GM21367 (cell line): Measurements from ENCODE around the gene SPATA16.
"Not testable (repeated sequence)": the region's sequence is repeated elsewhere in the genome, so short reads cannot be mapped to it uniquely, and the experiment has no call there.

Experiments
- ATAC-seq: cut with Tn5 transposase; IDR thresholded peaks from one replicate; pipeline ENCODE4 v1.9.1; 2021; ENCODE audit not compliant: unreplicated experiment

Gene SPATA16

DNA sequence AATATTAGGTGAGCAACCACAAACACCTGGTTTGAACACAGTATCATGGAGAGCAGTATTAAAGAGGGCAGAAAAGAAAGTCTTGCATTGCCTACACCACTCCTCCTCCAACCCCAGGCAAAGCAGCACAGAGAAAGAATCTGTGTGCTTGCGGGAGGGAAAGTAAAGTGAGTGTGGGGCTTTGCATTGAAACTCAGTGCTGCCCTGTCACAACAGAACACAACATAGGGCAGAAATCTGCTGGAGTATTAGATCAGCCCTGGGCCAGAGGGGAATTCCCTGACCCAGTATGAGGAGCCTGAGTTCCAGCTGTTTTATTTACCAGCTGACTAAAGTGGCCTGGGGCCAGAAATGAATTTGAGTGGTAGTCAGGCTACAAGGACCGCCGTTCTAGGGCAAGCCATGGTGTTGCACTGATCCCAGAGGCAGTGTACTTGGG, 75.5 kb downstream of the SPATA16 start:
- no peak for ATAC-seq

DNA sequence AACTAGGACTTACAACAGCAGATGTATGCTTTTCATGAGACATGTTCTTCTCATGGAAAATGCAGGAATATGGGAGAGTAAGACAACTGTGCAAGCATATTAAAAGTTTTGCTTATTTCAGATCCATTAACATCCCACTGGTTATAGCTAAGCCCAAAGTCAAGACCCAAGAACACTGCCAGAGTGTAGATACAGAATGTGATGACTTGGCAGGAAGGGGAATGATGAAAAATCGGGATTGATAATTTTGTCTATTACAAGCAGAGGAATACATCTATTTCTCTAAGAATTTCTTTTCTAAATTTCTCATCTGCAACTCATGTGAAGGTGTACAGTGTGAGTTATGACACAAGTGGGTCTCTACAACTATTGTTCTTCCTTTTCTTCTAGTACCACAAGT, 76.4 kb downstream of the SPATA16 start:
- ATAC-seq: no peak

DNA sequence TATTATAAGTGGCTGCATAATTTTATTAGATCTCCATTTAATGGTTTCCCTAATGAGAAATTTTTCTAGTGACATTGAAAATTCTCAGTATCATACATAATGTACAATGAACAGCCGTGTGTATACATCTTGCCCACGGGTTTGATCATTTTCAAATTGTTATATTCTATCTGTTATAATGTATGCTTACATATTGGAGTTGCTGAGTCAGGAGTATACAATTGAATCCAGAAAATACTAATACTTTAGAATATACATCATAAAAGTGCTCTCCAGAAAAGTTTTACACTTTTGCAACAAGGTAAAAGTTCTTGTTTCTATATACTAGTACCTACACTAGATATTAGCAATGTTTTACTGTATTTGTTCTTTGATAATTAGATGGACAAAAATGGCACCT, 82.8 kb downstream of the SPATA16 start:
- no peak for ATAC-seq

DNA sequence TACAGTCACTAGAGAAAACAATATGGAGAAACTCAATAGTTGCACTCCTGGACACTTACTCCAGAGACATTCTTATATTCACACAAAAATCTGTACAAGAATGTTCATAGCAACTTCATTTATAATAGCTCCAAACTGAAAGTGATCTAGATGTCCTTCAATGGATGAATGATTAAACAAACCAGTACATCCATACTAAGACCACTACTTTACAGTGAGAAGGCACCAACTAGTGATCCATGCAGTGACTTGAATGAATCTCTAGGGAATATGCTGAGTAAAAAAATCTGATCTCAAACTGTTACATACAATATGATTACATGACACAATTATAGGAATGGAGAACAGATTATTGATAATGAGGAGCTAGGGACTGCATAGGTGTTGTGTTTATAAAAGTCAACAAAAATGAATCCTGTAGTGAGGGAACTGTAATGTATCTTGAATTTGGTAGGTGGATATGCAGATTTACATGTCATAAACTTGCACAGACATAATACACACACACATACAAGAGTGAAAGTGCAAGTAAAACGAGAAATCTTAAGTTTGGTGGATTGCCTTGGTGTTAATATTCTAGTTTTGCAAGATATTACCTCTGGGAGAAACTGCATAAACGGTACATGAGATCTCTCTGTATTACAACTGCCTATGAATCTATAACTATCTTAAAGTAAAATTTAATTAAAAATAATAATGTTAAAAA, 85.7 kb downstream of the SPATA16 start:
- no peak for ATAC-seq

DNA sequence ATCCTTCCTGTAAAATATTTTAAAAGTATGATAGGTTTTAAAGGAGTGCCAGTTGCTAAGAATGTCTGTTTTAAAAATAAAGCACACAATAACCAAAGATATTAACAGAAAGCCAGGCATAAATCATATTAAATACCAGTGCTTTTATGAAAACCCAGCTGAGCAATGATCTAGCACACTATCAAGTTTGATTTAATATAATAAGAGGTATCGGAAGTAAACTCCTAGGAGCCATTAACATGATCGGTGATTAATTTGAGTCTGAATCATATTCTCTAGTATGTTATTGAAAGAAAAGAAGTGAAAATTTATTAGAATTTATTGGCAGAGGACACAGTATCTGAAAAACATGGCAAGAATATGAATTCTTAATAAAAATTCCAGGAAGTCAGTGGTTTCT, 91.7 kb downstream of the SPATA16 start:
- ATAC-seq: no peak

DNA sequence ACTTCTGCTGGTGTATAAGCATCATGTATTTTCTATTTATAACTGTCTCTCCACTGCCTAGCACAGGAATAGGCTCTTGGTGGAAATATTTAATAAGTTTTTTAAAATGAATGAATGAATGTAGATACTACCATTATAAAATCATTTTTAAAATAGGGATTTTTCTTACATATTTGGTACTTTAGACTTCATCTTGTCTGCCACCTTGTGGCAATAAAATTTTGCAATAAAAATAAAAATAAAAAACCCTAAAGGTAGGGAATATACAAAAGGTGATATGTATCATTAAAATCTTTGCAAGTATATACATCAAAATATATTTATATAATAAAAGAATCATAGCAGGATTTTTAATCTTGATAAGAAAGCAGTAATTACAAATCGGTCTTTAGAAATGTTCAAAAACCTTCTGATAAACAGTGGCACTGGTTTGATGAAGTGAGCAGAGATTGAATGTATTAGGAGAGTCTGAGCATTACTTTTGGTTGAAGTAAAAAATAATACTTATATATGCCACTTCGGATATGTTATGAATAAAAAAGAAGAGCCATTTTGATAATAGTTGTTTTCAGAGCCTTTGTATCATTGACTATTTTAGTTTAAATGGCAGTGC, 95.2 kb downstream of the SPATA16 start:
- ATAC-seq: no peak

DNA sequence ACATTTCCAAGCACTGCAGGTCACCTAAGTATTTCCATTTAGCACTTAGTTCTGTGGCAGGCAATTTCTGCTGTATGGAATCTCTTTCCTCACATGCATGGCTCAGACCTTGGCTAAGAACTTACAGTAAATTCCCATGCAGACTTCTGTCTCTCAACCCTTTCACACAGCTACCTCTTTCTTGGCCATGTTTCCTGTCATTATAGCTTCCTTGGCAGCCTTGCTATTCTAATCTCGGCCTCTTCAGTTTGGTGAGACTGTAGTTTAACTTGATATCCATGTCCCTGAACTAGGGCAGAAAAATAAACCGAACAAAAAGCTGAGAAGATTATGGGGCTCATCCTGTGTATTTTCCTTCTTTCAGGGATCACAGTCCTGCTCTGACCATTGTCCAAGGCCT, 96.0 kb downstream of the SPATA16 start:
- ATAC-seq: no peak

DNA sequence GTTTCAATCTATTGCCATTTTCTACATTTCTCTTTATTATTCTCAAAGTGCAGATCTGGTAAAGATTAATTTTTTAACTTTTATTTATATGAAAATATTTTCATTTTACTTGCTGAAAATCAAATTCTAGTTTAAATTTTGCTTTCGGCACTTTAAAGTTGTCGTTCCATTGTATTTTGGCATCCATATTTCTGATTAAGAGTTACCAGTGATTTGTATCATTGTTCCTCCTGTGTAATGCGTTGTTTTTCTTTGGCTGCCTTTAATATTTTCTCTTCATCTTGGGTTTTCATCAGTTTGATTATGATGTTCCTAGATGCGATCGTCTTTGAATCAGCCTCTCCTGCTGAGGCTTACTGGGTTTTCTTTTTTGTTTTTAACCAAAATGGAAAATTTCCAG, 97.3 kb downstream of the SPATA16 start:
- ATAC-seq: no peak

DNA sequence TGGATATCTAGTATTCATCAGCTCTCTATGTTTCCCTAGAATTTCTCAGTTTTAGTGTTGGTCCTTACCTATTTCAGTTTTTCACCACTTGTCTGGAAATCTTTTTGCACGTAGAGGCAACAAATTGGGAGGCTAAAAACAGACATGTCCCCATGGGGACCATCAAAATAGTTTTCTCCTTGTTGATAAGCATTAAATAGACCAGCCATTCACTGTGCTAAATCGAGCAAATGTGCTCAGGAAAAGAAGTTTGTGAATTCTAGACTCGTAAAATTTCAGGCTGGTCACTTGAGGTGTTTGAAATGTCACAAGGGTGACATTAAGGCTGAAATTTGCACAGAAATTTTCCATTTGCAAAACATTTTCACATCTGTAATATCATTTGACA, 102.6 kb downstream of the SPATA16 start:
- no peak for ATAC-seq

DNA sequence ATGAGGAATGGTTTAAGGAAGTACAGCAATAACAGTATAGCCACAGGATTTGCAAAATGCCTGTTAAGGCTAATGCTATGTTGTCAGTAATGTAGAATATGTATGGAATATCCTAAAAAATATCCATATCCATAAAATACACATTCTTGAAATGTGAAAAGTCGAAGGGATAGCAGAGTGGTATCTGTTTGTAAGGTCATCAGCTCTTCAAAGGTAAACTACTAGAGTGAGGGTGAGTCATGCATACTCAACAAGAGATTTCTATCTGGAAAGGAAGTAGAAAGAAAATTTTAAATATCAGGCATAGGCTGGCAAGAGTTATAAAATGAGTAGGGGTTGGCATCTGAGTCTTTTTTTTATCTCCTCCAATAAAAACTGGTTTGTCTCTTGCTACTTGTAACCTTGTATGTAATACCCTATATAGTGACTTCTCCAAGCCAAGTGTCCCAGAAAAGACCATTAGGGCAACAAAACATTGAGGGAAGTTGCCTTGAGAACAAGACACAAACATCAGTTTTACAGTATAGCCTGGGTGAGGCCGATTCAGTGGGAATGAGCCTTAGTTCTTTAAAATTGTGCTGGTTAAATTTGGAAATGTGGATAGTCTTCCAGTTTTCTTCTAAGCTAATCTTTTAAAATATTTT, 103.1 kb downstream of the SPATA16 start:
- ATAC-seq: no peak

DNA sequence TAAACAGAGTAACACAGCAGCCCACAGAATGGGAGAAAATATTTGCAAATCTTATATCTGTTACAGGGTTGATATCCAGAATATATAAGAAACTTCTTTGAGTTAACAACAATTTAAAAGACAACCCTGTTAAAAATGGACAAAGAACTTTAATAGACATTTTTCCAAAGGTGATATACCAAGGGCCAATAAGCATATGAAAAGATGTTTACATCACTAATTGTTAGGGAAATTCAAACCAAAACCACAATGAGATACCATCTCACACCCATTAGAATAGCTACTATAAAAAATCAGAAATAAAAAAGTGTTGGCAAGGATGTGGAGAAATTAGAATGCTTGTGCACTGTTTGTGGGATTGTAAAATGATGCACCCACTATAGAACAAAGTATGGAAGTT, 110.8 kb downstream of the SPATA16 start:
- ATAC-seq: no peak

DNA sequence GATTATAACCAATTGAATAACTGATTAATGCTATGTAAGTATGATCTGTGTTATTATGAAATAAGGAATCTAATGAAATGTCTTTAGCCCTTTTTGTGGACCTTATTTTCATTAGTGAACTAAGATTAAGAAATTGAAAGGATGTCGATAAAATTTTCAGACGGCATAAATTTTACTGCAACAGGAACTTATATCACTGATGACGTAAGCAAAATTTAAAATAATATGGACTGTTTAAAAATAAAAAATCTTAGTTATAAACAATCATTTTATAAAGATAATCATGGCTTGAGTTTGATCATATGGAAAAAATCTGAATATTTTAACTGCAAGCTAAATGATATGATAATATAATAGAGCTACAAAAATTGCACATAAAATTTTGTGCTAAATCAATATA, 112.7 kb downstream of the SPATA16 start:
- no peak for ATAC-seq

DNA sequence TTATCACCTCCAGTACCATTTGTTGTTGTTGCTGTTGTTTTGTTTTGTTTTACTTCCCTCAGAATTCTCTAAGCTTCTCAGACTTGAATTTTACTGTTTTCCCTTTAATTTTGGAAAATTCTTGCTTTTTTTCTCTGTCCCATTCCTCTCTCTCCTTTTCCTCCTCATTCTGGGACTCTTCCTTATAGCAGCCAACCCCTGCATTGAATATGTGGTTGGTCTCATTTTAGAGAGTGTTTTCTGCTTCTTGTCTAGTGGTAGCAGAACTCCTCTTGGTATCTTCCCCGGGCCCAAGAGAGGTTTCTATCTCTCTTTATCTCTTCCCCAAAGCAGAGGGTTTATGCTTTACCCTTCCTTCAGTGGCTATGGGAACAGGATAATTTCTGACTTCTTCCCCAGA, 113.6 kb downstream of the SPATA16 start:
- no peak for ATAC-seq

DNA sequence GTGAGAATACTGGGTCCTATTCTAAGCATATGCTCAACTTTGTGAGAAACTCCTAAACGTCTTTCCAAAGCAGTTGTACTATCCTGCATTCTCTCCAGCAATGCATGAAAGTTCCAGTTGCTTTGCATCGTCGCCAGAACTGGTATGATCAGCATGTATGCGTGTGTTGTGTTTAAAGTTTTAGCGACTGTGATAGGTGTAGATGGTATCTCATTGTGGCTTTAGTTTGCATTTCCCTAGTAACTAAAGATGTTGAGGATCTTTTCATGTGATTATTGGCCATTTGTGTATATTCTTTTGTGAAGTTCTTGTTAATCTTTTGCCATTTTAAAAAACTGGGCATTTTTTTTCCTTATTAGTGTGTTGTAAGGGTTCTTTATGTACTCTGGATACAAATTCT, 115.1 kb downstream of the SPATA16 start:
- ATAC-seq: no peak

DNA sequence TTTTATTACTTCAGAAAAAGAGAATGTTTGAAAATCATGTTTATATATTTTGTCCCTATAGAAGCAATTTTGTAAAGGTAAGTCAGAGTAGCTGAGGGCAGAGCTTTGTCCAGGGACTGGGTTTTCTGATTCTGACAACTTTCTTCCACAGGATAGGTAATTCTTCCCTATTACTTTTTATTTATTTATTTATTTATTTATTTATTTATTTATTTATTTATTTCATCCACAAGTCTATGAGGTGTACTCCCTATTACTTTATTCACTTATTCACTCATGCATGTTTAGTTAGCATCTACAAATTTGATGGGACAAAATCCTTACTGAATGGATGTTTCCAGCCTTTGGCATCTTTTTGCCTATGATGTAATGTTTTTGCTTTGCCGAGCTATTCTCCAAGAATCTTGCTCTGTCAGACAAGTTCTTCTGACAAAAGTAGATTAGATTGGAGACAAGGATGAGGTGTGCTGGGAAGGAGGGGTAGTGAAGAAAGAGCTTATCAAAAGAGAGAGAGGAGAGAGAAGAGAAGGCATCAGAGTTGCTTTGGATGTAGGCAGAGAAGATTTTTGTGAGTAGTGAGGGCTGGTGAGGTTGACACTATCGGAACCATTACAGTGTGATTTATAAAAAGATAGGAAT, 119.4 kb downstream of the SPATA16 start:
- ATAC-seq: no peak

DNA sequence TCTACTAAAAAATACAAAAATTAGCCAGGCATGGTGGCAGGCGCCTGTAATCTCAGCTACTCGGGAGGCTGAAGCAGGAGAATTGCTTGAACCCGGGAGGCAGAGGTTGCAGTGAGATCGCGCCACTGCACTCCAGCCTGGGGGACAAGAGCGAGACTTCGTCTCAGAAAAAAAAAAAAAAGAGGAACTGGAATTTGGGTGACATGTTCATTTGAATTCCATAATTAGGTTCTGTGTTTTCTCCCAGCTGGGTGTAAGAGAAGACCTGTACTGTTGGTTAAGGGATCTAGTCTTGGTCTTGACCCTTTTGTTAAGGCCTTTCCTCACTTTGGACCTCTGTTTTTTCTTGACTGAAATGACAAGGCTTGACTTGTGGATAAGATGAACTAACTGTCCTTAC, 120.9 kb downstream of the SPATA16 start:
- ATAC-seq: not testable (repeated sequence)

DNA sequence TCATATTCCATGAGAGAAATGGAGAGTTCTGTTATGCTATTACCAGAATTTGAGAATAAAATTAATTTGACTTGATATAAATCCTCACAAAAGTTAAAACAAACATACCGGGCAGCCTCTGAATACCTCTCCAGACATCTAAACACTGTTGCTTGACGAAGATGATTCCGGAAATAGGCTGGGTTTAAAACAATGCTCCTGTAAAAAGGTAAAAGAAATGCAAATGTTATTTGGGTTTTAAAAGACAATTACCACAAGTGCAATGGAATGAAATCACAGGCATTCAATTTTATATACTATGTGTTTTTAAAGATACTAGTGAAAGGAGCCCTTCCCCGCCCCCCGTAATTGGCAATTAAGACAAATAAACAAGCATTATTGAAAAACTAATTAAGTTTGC, 121.7 kb downstream of the SPATA16 start:
- ATAC-seq: no peak

DNA sequence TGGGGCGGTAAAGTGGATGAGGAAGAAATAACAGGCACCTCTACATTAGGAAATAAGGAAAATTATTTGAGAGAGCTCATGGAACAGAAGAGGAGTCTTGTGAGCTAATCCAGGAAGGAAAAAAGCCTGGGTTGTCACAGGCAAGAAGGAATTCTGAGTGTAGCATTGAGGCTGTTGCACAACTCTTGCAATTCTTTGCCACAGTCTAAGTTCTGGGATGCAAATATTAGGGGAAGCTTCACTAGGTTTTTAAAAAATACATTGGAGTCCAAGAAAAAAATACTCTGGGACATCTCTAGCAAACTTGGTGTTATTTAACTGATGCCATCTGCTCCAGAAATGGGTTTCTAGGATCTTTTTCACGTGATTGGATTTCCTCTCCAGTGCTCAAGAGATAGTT, 122.3 kb downstream of the SPATA16 start:
- no peak for ATAC-seq

DNA sequence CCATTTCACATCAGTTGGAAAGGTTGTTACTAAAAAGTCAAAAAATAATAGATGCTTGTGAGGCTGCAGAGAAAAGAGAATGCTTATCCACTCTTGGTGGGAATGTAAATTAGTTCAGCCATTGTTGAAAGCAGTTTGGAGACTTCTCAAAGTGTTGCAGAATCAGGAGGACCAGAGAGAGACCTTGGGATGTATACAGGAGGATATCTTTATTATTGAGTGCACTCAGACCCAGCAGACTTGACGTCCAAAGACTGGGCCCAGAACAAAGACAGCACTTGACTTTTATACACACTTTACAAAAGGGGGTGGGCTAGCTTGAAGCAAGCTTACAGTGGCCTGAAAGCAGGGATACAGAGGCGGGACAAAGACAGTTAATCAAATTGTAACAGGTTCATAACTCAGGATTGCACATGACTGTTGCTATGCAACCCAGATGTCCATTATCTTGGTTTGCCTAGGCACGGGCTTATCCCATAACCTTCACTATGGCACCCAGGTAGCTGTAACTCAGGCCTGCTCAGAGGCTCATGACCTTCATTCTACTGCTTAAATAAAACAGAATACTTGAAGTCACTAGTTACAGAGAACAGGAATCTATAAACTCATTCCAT, 127.7 kb downstream of the SPATA16 start:
- ATAC-seq: no peak

DNA sequence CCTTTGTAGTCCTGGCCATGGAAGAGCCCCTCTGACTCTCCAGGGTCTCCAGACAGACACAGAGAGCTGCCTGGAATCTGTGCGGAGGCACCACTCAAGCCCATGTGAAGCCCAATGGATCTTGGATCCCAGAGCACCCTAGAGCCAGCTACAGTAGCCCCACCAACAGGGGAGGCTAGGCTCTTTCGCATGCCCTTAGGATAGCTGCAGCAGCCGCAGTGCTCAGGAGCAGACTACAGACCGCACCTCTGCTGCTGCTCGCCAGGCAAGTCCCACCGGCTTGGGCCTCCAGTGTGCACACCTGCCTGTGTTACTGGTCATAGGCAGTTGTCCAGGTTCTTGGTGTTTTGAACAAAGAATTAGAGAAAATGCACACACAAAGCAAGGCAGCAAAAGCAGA, 131.6 kb downstream of the SPATA16 start:
- no peak for ATAC-seq

DNA sequence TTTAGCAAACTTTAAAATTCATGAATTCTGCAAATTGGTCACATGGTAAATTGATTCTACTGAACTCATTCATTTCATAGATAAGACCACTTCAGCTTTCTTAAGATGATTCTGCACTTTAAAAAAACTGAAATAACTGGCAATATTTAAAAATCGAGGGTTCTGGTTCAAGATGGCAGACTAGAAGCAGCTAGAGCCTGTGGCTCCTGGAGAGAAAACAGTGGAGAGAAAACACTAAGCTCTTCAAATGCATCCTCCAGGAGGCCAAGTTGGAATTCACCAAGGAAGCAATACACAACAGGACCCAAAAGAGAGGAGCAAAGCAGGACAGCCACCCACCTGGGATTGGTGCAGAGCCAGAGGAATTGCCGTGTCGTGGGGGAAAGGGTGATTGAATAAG, 132.1 kb downstream of the SPATA16 start:
- no peak for ATAC-seq
